Activated naive CD4-positive, alpha-beta T cell treated with anti-CD3 and anti-CD28 coated beads, Interleukin-2, amount 10 ng/mL, durations not matched to agents 7 days and 5 days (primary cell): ENCODE data around the gene KCNJ13.
"Not testable (repeated sequence)": the region's sequence is repeated elsewhere in the genome, so short reads cannot be mapped to it uniquely, and the experiment has no call there.

Experiments used
- CTCF ChIA-PET: fragments of 350-600 bp; sonication (Branson Sonifier 250); formaldehyde crosslinking; loops from one replicate; lab custom pipeline; 2021; ENCODE audit warnings: antibody characterized with exemption; lab: Charles Lee
- DNase-seq: peaks from one replicate; pipeline ENCODE4 v3.0.0-alpha.2; 2020
- H3K27ac Mint-ChIP-seq: one replicate; pipeline ENCODE4 v1.8.0; 2021; ENCODE audit warnings: mild to moderate bottlenecking, moderate library complexity, mixed read lengths
- H3K27me3 Mint-ChIP-seq: one replicate; pipeline ENCODE4 v1.8.0; 2021; ENCODE audit warnings: mild to moderate bottlenecking, mixed read lengths
- H3K36me3 Mint-ChIP-seq: one replicate; pipeline ENCODE4 v1.8.0; 2021; ENCODE audit warnings: mixed read lengths
- H3K4me1 Mint-ChIP-seq: one replicate; pipeline ENCODE4 v1.8.0; 2021; ENCODE audit warnings: mixed read lengths
- H3K4me3 Mint-ChIP-seq: one replicate; pipeline ENCODE4 v1.8.0; 2021; ENCODE audit warnings: mild to moderate bottlenecking, moderate library complexity, mixed read lengths
- H3K9me3 Mint-ChIP-seq: one replicate; pipeline ENCODE4 v1.8.0; 2021; ENCODE audit warnings: mixed read lengths

Gene KCNJ13

GRCh38 chr2:232744963-232745362, 31.4 kb downstream of the KCNJ13 start:
- no peak for DNase-seq
- Mint-ChIP-seq H3K36me3 (peaks cover 30% of the 10 kb centered on the region), H3K4me1 (peaks cover 32% of the 10 kb centered on the region), H3K27ac (peak overlapping the region; percentile 42), H3K4me3 (no peak overlapping the region), H3K9me3 (no peaks in the 10 kb centered on the region), H3K27me3 (no peaks in the 10 kb centered on the region)
- CTCF ChIA-PET: no interaction called here

GRCh38 chr2:232741972-232742371, 34.4 kb downstream of the KCNJ13 start:
- Mint-ChIP-seq H3K27ac (no peak overlapping the region), H3K9me3 (no peaks in the 10 kb centered on the region), H3K4me1 (peaks cover 25% of the 10 kb centered on the region), H3K36me3 (peaks cover 23% of the 10 kb centered on the region), H3K4me3 (no peak overlapping the region), H3K27me3 (no peaks in the 10 kb centered on the region)
- DNase-seq: no peak
- CTCF ChIA-PET: no interaction called here

DNA sequence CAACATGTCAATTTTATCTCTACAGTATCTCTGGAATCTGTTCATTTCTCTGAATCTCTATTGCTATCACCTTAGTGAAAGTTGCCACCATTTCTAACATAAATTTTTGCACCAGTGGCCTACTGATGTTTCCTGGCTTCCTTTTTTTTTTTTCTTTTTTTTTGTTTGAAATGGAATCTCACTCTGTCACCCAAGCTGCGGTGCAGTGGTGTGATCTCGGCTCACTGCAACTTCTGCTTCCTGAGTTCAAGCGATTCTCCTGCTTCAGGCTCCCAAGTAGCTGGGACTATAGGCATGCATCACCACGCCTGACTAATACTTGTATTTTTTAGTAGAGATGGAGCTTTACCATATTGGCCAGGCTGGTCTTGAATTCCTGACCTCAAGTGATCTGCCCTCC, 35.1 kb downstream of the KCNJ13 start:
- peaks cover 25% of the 10 kb centered on the region for H3K4me1 Mint-ChIP-seq
- no peak for DNase-seq
- CTCF ChIA-PET: no interaction called here
- no peaks in the 10 kb centered on the region for H3K9me3 Mint-ChIP-seq
- no peak overlapping the region for H3K27ac Mint-ChIP-seq
- H3K4me3 Mint-ChIP-seq: no peak overlapping the region
- H3K27me3 Mint-ChIP-seq: no peaks in the 10 kb centered on the region
- peaks cover 25% of the 10 kb centered on the region for H3K36me3 Mint-ChIP-seq

- Mint-ChIP-seq H3K27ac (peak overlapping the region; percentile 15), H3K4me3 (no peak overlapping the region), H3K9me3 (no peaks in the 10 kb centered on the region), H3K36me3 (peaks cover 38% of the 10 kb centered on the region), H3K4me1 (peaks cover 8% of the 10 kb centered on the region), H3K27me3 (no peaks in the 10 kb centered on the region)
- no peak for DNase-seq
- CTCF ChIA-PET: no interaction called here
Measured at GRCh38 chr2:232731470-232731869, 44.9 kb downstream of the KCNJ13 start.

GRCh38 chr2:232728785-232729184, 47.6 kb downstream of the KCNJ13 start:
- peak overlapping the region; percentile 11 for H3K27ac Mint-ChIP-seq
- CTCF ChIA-PET: no interaction called here

DNA sequence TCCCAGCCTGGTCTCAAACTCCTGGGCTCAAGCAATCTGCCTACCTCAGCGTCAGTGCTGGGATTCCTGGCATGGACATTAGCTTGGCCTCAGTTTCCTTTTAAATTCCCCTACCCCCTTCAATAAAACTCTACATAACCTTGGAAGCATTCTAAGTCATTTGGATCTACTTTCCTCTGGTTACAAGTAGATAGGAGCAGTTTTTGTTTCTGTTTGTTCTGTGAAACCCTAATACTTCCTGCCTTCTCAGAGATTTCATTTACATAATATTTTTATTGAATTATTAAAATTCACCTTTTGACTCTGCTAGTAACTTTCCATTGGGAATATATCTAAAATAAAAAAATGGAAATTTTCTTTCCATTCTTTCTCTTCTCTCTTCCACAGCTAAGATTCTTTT, 53.3 kb downstream of the KCNJ13 start:
- DNase-seq: no peak
- Mint-ChIP-seq H3K27ac (peak overlapping the region; percentile 31), H3K36me3 (peaks cover 57% of the 10 kb centered on the region), H3K4me3 (no peak overlapping the region), H3K27me3 (no peaks in the 10 kb centered on the region), H3K4me1 (peaks cover 30% of the 10 kb centered on the region), H3K9me3 (peaks cover 3% of the 10 kb centered on the region)
- CTCF ChIA-PET: no interaction called here

More at GRCh38 chr2:232728785-232729184, 47.6 kb downstream of the KCNJ13 start:
- Mint-ChIP-seq H3K27me3 (no peaks in the 10 kb centered on the region), H3K4me3 (no peak overlapping the region), H3K4me1 (peaks cover 8% of the 10 kb centered on the region), H3K9me3 (no peaks in the 10 kb centered on the region), H3K36me3 (peaks cover 44% of the 10 kb centered on the region)
- DNase-seq: no peak

GRCh38 chr2:232721882-232722281, 54.5 kb downstream of the KCNJ13 start:
- CTCF ChIA-PET: no interaction called here
- Mint-ChIP-seq H3K27ac (peak overlapping the region; percentile 40), H3K9me3 (peaks cover 3% of the 10 kb centered on the region)

GRCh38 chr2:232721261-232721660, 55.1 kb downstream of the KCNJ13 start:
- peaks cover 26% of the 10 kb centered on the region for H3K4me1 Mint-ChIP-seq

More at GRCh38 chr2:232721882-232722281, 54.5 kb downstream of the KCNJ13 start:
- H3K4me3 Mint-ChIP-seq: no peak overlapping the region
- peaks cover 26% of the 10 kb centered on the region for H3K4me1 Mint-ChIP-seq
- no peaks in the 10 kb centered on the region for H3K27me3 Mint-ChIP-seq
- DNase-seq: no peak
- peaks cover 57% of the 10 kb centered on the region for H3K36me3 Mint-ChIP-seq

DNA sequence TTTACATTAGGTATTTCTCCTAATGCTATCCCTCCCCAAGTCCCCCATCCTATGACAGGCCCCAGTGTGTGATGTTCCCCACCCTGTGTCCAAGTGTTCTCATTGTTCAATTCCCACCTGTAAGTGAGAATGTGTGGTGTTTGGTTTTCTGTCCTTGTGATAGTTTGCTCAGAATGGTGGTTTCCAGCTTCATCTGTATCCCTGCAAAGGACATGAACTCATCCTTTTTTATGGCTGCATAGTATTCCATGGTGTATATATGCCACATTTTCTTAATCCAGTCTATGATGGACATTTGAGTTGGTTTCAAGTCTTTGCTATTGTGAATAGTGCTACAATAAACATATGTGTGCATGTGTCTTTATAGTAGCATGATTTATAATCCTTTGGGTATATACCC, 56.3 kb downstream of the KCNJ13 start:
- H3K9me3 Mint-ChIP-seq, H3K4me3 Mint-ChIP-seq, DNase-seq, H3K27me3 Mint-ChIP-seq, H3K27ac Mint-ChIP-seq, CTCF ChIA-PET: not testable (repeated sequence)
- Mint-ChIP-seq H3K36me3 (peaks cover 55% of the 10 kb centered on the region), H3K4me1 (peaks cover 26% of the 10 kb centered on the region)

More at GRCh38 chr2:232721261-232721660, 55.1 kb downstream of the KCNJ13 start:
- Mint-ChIP-seq H3K27me3 (no peaks in the 10 kb centered on the region), H3K9me3 (peaks cover 3% of the 10 kb centered on the region), H3K36me3 (peaks cover 59% of the 10 kb centered on the region), H3K27ac (no peak overlapping the region), H3K4me3 (no peak overlapping the region)
- DNase-seq: no peak
- CTCF ChIA-PET: no interaction called here
